HepG2 (cell line): ENCODE measurements around the gene FJX1. TPM values are rescaled to one million over a fixed set of nuclear protein-coding genes. Genes with fewer than 3 reads are reported as not detected.

ENCODE experiments used
- BRCA1 ChIP-seq: sonication (generic); formaldehyde crosslinking; IDR thresholded peaks from 2 replicates; pipeline ENCODE4 v1.4.0; 2020; ENCODE audit warnings: missing genetic modification reagents
- E2F5 ChIP-seq: sonication (generic); formaldehyde crosslinking; conservative IDR thresholded peaks from 2 replicates; pipeline ENCODE4 v1.4.0; 2020; ENCODE audit warnings: missing genetic modification reagents
- PHF20 ChIP-seq: sonication (generic); formaldehyde crosslinking; IDR thresholded peaks from 2 replicates; pipeline ENCODE4 v1.5.0; 2020; ENCODE audit warnings: mild to moderate bottlenecking, missing genetic modification reagents
- ZC3H4 ChIP-seq: sonication (generic); formaldehyde crosslinking; IDR thresholded peaks from 2 replicates; pipeline ENCODE4 v1.4.0; 2020; ENCODE audit warnings: missing genetic modification reagents, borderline replicate concordance
- ZFP62 ChIP-seq: sonication (generic); formaldehyde crosslinking; IDR thresholded peaks from 2 replicates; pipeline ENCODE4 v1.4.0; 2020; ENCODE audit warnings: missing genetic modification reagents
- ZMAT3 ChIP-seq: sonication (generic); formaldehyde crosslinking; conservative IDR thresholded peaks from 2 replicates; pipeline ENCODE4 v1.7.0; 2021; ENCODE audit warnings: missing genetic modification reagents
- ZNF292 ChIP-seq: sonication (generic); formaldehyde crosslinking; IDR thresholded peaks from 2 replicates; pipeline ENCODE4 v1.8.1; 2022; ENCODE audit warnings: mild to moderate bottlenecking, low read depth, missing genetic modification reagents, borderline replicate concordance
- ZNF44 ChIP-seq: sonication (generic); formaldehyde crosslinking; IDR thresholded peaks from 2 replicates; pipeline ENCODE4 v1.5.1; 2020; ENCODE audit warnings: mild to moderate bottlenecking, missing genetic modification reagents
- ZNF597 ChIP-seq: sonication (generic); formaldehyde crosslinking; IDR thresholded peaks from 2 replicates; pipeline ENCODE4 v1.5.0; 2020; ENCODE audit warnings: missing genetic modification reagents
- ZNF646 ChIP-seq: sonication (generic); formaldehyde crosslinking; IDR thresholded peaks from 2 replicates; pipeline ENCODE4 v1.9.0; 2021; ENCODE audit warnings: mild to moderate bottlenecking, missing genetic modification reagents
- ZSCAN31 ChIP-seq: sonication (generic); formaldehyde crosslinking; IDR thresholded peaks from 2 replicates; pipeline ENCODE4 v1.5.0; 2020; ENCODE audit warnings: low read depth, mild to moderate bottlenecking, missing genetic modification reagents
- polyA plus RNA-seq, 8 experiments: library from polyadenylated mRNA; depleted of rRNA in 3 of 8; stranded (reverse) in 7 of 8; unstranded in 1 of 8; fragments of >200 nt; fragmentation: Illumina TruSeq in 4 of 8; extraction: Trizol in 4 of 8; gene quantifications; 2 replicates each; pipeline versions ENCODE4 v1.2.1 to v1.2.3, GENCODE V29; 2011 to 2016; ENCODE audit warnings: low read depth in 4 of 8, missing spikeins in 1 of 8, mixed read lengths in 1 of 8; ENCODE audit not compliant: insufficient read depth in 1 of 8
- total RNA-seq, 5 experiments: library from RNA; depleted of rRNA; stranded (reverse); fragments of >200 nt; fragmentation: Illumina TruSeq; extraction: Trizol; gene quantifications; 2 replicates each; pipeline ENCODE4 v1.2.3, GENCODE V29; 2016; ENCODE audit warnings: low read depth in 1 of 5
- TF ChIP-seq, protein P1 (sequence below): sonication (generic); formaldehyde crosslinking; IDR thresholded peaks from 2 replicates; pipeline ENCODE4 v1.8.0; 2022; ENCODE audit warnings: mild to moderate bottlenecking, missing genetic modification reagents, borderline replicate concordance
- TF ChIP-seq, protein P2 (sequence below): sonication (generic); formaldehyde crosslinking; conservative IDR thresholded peaks from 2 replicates; pipeline ENCODE4 v1.4.0; 2020; ENCODE audit warnings: missing genetic modification reagents
- TF ChIP-seq, protein P3 (sequence below): sonication (generic); formaldehyde crosslinking; IDR thresholded peaks from 2 replicates; pipeline ENCODE4 v1.5.1; 2020; ENCODE audit warnings: missing genetic modification reagents, mild to moderate bottlenecking, borderline replicate concordance

FJX1 gene
- total and polyA plus RNA-seq, 2 of the 13 experiments (the other 11 are each of a cell fraction or from before 2014, with no cell fraction given), result 0.40 to 0.82 TPM

- TF ChIP-seq, protein P1, sequence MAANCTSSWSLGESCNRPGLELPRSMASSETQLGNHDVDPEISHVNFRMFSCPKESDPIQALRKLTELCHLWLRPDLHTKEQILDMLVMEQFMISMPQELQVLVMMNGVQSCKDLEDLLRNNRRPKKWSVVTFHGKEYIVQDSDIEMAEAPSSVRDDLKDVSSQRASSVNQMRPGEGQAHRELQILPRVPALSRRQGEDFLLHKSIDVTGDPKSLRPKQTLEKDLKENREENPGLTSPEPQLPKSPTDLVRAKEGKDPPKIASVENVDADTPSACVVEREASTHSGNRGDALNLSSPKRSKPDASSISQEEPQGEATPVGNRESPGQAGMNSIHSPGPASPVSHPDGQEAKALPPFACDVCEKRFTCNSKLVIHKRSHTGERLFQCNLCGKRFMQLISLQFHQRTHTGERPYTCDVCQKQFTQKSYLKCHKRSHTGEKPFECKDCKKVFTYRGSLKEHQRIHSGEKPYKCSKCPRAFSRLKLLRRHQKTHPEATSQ (CRISPR knock-in tag), result peak; percentile 95
- TF ChIP-seq E2F5 (CRISPR knock-in tag) (peak; percentile 74; the same call in 1 of the 2 replicates), ZC3H4 (CRISPR knock-in tag) (peak; percentile 85; the same call in 1 of the 2 replicates), ZSCAN31 (CRISPR knock-in tag) (peak; percentile 91), ZNF597 (CRISPR knock-in tag) (no peak), ZNF292 (no peak), ZFP62 (CRISPR knock-in tag) (no peak), ZNF44 (0 out of 2 replicates have a peak, but pooled peaks have one; percentile 81), PHF20 (CRISPR knock-in tag) (peak; percentile 65), BRCA1 (CRISPR knock-in tag) (peak; percentile 96; the same call in 1 of the 2 replicates), ZMAT3 (CRISPR knock-in tag) (peak; percentile 99), ZNF646 (CRISPR knock-in tag) (no peak)
- TF ChIP-seq, protein P2, sequence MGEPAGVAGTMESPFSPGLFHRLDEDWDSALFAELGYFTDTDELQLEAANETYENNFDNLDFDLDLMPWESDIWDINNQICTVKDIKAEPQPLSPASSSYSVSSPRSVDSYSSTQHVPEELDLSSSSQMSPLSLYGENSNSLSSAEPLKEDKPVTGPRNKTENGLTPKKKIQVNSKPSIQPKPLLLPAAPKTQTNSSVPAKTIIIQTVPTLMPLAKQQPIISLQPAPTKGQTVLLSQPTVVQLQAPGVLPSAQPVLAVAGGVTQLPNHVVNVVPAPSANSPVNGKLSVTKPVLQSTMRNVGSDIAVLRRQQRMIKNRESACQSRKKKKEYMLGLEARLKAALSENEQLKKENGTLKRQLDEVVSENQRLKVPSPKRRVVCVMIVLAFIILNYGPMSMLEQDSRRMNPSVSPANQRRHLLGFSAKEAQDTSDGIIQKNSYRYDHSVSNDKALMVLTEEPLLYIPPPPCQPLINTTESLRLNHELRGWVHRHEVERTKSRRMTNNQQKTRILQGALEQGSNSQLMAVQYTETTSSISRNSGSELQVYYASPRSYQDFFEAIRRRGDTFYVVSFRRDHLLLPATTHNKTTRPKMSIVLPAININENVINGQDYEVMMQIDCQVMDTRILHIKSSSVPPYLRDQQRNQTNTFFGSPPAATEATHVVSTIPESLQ (CRISPR knock-in tag), result no peak; the same call in 1 of the 2 replicates
- TF ChIP-seq, protein P3, sequence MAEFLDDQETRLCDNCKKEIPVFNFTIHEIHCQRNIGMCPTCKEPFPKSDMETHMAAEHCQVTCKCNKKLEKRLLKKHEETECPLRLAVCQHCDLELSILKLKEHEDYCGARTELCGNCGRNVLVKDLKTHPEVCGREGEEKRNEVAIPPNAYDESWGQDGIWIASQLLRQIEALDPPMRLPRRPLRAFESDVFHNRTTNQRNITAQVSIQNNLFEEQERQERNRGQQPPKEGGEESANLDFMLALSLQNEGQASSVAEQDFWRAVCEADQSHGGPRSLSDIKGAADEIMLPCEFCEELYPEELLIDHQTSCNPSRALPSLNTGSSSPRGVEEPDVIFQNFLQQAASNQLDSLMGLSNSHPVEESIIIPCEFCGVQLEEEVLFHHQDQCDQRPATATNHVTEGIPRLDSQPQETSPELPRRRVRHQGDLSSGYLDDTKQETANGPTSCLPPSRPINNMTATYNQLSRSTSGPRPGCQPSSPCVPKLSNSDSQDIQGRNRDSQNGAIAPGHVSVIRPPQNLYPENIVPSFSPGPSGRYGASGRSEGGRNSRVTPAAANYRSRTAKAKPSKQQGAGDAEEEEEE (CRISPR knock-in tag), result no peak; the same call in 1 of the 2 replicates
These were observed 44.6 kb downstream of the FJX1 start, which contains the start of gene TRIM44 (continued) for GRCh38 chr11:35662649-35663407.
